Stimulated activated CD4-positive, alpha-beta T cell treated with anti-CD3 and anti-CD28 coated beads, Interleukin-1b, Interleukin-23, amount 100 ng/mL, for 48 hours (primary cell): Measurements from ENCODE around the gene FAM9C.
"Not testable (repeated sequence)": the region's sequence is repeated elsewhere in the genome, so short reads cannot be mapped to it uniquely, and the experiment has no call there.

Experiments used
- DNase-seq: peaks from one replicate; pipeline ENCODE4 v3.0.0-alpha.2; 2020

Gene FAM9C

DNA sequence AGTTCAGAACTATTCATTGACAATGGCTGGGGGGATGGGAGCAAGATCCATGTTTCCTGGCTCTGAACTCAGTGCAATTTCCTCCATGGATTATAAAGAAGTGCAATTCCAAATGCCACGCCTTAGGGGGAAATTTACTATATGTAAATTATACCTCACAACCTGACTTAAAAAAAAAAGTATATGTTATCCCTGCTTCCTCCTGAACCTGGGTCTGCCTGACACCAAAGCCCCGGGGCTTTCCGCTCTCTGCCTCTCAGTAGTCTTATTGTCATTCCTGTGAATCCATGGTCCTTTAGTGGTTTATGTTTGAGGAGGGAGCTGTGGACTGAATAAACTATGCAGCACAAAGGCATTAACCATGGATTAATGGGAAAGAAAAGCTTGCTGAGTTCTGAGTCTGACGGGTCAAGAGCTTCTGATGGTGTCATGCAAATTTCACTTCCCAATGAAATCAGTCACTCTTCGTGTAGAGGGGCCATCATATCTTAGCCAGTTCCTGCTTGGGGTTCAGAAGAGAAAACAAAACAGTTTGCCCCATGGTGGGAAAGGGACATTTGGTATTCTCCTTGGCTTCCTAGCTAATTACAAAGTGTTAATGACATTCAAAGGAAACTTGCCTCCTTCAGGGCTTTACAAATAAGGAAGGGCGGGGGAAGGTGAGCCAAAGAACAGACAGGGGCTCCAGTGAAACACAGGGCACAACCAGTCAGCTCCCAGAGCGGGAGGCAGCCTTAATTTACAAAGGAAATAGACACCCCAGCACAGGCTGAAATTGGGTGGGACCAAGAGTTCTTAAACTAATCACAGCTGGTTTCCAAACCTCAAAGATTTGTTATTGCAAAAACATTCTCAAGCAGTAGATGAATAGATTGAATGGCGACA lies 14.3 kb downstream of the FAM9C start:
- DNase-seq = no peak

DNA sequence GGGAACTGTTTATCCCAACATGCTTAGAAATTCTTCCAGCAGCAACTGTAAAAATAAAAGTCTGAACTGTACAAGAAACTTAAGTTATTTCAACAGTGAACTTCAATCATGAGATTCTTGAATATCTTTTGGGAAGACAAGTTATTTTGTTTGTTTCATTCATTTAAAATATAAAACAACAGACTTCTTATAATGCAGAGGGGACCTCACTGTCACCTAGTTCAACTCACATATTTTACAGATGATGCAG lies 14.9 kb downstream of the FAM9C start:
- no peak for DNase-seq

DNA sequence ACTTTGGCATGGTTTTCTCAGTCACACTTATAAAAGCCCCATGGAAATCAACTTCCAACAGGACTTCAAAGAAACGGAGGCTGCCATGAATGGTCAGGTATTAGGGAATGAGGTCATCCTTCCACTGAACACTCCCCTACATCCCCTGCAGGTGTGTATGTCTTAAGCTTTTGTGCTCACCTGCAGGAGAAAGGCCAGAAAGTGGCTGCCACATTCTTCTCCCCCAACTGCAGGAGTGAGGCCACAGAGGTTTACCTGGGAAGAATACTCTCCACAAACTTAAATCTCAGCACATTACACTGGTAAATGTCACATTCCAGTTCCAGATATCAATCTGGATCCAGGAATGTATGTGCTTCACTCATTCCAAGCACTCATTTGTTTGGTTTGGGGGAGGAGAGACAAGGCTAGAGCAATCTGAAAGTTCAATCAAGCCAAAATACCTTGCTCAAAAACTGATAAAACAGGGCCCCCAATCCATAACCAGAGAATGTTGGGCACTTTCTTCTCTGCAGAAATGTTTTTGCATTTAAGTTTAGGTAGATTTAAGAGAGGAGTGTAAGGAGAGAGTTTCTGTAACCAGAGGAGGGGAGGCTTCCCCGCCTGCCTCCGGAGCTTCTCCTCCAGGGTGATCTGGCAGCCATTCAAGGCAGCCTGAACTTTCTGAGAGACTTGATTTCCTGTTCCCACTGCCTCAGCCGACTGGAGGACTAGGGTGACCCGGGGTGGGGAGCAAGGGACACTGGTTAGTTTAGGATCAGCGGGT lies 15.4 kb downstream of the FAM9C start:
- DNase-seq = no peak

DNA sequence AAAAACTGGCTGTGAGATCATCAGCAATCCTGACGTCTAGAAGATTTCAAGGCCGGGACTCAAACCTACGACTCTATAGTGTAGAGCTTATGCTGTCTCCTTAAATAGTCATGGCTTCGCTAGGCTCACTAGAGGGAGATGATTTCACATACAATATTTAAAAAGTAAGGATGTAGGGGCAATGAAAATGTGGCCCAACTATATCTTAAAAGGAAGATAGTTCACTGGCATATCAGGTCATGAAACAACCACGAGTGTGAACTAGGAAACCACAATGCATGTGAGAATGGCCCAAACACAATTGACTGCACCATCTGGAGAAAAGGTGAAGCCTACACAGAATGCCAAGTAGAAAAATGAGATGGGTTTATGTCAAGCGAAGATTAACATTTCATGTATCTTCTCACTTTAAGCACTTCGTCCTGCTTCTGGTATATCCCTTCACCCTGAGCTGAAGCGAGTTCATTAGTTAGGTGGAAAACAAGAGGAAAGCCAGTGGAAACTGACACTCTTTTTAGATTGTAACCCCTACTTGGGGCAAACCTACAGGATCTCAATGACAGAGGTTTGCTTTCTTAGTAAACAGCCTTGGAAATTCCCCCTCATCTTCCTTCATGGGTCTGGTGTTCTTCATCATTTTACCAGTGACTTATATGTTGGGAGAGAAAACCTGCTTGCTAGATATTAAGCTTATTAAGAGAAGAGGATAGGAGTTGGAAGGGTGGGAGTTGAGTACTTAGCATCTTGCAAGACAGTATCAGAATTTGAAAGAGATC lies 17.4 kb downstream of the FAM9C start:
- DNase-seq = no peak

DNA sequence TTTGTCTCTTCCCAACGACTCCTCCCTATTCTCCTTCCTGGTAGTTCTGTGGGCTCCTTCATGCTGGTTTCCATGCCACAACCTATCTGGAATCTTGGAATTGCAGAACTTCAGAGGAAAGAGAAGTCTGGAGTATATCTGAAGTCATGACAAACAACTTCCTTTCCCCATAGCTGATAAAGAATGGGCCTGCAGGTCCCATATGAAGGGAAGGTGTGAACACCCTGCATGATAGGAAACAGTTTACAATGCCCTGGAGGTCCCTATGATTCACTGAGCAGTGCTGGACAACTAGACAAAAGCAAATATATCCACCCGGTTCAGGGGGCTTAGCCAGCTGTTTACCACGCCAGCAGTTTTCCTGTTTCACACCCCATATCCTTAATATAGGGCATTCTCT lies 19.4 kb downstream of the FAM9C start:
- DNase-seq = no peak

DNA sequence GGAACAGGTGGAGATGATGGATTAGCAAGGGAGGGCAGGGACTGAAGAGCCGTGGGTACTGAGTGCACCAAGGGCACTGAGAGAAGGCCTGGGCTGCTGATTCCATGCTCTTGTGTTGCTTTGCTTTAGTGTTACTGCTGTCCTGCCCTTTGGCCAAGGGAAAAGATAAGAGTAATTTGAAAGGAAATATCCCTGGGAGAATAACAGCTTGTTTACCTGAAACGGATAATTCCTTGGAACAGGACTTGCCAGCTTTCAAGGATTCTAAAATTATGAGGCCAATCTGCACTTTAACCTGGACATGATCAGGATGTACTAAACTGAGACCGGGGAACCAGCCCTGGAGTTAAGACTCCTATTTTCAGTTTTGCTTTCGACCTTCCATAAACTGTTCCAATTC lies 20.4 kb downstream of the FAM9C start:
- no peak for DNase-seq

DNA sequence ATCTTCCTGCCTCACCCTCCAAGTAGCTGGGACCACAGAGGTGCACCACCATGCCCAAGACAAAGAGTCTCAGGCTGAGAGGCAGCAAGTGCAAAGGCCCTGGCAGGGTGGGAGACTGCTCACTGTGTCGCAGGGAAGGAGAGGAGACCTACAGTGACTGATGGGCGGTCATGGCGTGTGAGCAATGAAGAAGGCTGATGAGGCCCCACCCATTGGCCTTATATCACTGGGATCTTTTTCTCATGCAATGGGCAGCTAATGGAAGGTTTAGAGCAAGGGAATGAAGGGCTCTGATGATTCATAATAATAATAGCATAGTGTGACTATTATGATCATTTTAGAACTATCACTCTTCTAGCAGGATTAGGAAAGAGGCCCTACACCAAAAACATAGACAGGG lies 20.9 kb downstream of the FAM9C start:
- DNase-seq = no peak

DNA sequence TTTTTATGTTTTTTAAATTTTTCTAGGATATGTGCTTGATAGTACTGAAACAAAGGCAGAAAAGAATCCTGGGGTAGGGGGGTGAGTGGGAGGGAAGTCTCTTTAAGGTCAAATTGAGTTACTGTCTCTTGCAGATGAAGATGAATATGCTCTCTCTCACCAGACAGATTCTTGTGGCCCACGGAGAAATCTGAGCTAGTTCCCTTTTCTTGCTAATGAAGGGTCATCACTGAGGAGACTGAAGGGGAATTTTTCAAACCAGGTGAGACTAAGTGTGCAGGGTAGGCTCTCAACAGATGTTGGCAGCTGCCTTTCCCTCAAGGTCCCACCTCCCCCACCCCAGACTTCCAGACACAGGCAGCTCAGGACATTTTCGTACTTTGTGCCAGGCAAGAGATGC lies 21.5 kb downstream of the FAM9C start:
- DNase-seq = no peak

DNA sequence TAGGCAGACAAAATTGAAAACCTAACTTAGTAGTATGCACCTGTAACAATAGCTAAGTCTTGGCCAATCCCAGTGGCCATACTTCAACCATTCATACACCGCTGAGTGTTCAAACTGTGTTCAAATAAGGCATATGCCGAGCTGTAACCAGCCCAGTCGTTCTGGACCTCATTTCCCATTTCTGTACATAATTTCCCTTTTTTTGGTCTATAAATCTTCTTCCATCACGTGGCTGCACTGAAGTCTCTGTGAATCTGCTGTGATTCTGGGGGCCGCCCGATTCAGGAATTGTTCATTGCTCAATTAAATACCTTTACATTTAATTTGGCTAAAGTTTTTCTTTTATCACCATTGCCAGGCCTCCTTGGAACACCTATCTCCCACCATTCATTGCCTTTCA lies 27.7 kb downstream of the FAM9C start:
- DNase-seq = not testable (repeated sequence)

DNA sequence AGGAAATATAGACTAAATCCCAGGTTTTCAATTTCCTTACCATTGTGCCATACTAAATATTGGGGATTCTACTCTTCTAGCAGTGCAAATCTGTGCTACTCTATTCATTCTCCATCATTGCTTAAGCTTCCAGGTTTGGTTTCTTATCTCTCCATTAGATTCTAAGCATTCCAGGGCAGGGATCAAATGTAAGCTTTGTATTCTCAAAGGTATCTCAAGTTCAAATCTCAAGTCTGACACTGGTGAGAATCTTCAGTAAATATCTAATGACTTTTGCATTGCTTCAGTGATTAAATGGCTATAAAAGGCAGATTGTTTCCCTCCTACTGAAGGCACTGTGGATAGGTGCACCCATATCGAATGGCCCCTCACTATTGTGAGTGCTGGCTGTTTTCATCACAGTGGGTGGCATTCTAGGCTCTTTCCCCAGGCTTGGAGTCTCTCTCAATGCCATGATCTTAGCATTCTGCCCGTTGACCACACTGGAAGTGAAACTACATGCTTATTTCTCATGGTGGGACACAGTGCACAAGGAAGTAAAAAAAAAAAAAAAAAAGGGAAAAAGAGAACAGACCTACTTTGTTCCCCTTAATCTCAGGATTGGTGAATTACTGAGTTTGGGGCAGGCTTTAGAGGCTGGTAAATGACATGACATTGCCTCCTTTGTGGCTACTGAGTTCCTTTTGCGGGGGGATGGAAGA lies 28.7 kb downstream of the FAM9C start:
- DNase-seq = no peak

DNA sequence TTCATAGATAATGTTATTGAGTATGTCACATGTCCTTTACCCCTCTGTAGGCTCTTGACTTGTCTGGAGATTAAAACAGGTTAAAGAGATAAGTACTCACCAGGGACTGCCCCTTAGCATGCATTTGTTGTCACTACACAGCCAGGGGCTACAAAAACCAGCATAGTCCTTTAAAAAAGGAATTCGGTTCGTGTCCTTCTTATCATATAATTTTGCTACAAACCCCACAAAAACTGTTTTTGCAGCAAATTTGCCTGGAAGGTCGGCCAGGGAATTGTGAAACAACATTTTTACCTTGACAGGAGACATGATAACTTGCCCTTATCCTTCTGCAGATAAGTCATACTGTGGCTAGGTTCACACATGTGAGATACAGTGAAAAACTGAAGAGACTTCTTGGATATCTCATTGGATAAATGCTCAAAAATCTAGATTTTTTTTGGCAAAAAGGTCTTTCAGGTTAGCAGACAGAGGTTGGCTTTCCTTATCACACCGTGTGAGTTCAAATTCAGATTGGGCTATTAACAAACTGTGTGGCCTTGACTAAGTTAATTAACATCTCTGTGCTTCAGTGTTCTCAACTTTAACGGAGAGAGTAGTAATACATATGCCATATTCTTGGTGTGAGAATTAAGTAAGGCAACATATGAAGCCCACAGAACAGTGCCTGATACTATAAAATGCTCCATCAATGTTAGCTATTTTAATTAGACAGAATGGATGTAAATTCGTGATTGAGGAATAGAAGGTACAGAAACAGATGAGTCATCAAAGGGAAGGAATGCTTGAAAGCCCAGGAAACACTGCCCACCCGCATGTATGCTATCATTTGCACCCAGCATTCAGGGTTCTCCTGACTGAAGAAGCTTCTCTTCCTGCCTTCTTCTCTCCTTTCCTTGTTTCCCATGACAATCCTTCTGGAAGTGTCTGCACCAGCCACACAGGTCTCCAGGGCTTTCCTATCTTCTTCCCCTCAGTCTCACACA lies 30.0 kb downstream of the FAM9C start:
- DNase-seq = no peak

DNA sequence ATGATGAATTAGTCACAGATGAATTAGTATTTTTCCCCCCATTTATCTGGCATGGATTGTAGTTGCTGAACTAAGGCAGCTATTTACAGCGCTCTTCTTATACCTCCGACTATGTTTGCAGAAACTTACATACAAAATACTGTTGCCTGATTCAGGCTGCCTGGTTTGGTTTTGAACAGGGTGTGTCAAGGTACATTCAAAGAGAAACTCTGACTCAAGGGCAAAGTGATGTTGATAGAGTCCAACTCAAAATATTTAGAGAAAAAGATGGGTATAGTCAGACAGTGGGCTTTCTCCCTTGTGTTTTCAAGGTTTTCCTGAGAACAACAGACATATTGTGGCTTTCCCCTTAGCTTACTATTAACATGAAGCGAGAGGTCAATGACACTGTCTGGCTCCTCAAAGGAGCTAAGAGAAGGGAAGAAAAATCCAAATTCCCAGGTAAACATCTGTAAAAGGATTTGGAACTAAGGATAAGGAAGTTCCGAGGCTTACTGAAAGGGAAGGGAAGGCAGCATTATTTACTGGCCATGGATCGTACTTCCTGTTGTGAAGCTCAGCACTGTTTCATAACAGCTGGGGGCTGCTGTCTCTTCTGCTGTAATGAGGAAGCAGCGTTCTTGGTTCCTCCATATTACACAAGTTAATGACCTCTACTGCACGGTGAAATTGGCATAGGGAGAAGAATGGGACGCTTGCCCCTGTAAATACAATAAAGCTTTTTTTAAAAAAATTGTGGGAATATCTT lies 30.9 kb downstream of the FAM9C start:
- no peak for DNase-seq

DNA sequence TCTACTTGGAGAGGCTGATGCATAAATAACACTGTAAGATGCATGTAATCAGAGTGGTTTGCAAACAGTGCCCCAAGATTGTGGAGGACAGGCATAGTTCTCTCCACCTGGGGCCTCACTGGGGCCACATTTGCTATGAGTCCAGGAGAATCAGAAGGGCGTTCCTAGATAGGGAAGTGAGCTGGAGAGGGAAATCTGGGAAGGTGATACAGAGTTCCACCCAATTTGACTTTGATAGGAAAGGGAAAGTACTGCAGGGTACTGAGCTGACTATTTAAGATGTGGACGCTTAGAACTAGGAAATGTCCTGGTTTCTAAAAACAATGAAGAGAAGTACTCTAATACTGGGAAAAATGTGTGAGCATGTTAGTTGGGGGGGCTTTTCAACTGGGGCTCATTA lies 33.9 kb downstream of the FAM9C start:
- no peak for DNase-seq

DNA sequence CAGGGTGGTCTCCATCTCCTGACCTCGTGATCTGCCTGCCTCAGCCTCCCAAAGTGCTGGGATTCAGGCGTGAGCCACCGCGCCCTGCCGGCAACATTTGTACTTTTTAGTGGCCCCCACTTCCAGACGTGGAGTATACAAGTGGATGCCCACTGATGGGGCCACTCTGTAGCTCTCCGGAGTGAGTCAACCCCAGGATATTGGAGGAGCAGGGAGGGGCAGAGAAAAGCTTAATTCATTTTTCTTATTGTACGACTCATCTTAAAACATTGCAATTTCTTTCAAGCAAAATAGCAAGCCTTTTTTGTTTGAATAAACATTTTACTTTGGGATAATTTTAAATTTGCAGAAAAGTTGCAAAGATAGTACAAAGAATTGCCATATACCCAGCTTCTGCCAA lies 34.6 kb downstream of the FAM9C start:
- DNase-seq = no peak

DNA sequence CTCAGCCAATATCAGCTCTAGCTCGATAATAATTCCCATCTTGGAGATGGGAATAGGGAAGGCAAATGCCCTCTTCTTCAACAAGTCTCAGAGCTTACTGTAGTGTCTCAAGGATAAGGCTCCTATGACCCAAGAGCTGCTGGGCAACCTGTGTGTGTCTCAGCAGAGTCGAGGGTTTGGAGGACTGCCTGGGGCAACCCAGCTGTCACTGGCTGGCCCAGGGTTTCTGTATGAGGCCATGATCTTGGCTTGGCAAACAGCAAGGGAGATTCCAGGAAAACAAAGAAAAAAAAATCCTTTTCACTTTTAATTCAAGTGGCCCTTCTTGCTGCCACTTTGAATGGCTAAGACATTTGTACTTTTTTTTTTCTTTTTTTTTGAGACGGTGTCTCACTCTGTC lies 35.1 kb downstream of the FAM9C start:
- no peak for DNase-seq

DNA sequence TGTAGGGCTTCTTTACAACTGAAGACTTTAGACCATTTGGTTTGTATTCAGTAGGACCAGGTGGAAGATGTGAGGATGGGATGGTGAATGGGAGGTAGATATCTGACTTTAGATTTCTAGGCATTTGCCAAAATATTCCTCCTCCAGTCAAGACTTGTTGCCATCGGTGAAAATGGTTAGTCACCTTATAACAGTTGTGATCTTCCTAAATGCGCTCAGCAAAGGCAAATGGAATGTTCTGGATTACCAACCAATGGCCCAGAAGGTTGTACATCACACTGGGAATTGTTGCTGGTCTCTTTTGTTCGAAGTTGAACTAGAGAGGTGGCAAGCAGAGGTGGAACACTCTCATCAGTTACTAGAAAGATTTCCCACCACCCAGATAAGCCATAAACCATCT lies 35.6 kb downstream of the FAM9C start:
- no peak for DNase-seq

DNA sequence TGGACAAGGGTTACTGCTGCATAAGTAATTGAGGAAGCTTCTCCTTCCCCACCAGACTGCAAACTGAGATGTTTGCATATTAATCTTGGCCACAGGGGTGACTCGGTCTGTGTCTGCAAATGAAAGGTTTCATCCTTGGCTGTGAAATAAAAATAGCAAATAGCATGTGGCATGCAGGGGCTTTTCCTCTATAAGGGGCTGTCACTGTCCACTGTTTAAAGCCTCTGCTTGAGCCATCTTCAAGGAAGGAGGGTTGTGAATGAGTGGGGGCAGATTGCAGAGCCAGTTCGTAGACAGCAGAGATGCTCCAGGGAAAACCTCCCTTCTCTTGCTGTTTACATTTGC lies 36.3 kb downstream of the FAM9C start:
- no peak for DNase-seq

DNA sequence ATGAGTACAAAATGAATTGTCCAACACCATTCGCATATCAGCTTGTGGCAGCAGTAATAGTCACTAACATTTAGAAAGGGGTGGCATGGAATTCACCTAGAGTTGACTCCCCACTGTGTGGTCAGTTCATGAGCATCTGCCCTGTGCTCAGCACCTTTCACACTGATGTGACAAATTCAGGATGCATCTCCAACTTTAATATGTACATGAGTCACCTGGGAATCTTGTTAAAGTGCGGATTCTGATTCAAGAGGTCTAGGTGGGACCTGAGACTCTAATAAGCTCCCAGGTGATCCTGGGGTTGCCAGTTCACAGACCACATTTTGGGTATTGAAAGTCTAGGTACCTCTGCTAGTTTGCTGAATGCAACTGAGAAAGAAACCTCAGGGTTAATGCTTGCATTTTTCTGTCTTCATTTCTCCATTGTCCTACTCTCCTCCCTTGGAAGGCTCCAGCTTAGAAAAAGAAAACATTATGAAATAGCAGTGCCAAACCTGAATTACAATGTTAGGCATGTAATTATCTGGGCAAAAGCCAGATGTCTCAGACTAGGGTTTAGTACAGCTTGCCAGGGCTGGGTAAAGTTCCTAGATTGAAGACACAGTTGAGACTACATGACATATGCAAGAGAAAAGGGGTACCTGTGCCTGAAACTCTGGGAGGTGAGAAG lies 36.8 kb downstream of the FAM9C start:
- DNase-seq = no peak

DNA sequence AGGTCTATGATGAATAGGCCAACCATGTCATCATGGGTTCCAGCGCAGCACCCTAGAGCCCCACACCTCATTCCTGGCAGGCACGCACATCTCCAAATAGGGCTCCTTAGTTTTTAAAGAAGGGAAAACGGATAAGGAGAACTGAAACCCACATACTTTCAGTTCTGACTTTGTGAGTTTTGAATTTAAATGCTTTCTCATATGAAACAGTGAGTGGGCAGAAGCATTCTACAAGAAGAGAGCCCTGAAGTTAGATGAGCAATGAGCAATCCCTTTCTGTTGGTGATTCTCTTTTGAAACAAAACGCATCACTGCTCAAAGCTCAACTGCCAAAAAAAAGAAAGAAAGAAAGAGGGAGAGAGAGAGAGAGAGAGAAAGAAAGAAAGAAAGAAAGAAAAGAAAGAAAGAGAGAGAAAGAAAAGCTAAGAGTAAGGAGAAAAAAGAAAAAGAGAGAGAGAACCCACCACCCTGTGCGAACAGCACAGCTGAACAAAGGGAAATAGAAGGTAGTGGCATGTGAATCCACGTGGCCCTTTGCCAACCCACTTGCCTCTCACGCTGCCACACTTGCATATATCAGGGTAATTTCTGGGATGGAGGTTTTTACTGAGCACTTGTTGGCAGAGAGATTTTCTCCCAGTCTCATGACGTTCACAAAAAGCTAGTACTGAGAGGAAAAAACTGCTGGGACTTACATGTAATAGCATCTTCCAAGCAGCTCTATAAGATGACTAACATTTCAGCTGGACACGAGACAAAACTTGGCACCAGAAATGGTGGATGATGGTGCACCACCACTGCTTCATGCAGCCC lies 38.6 kb downstream of the FAM9C start:
- no peak for DNase-seq
